Endothelial cell of hepatic sinusoid (primary cell): ENCODE measurements around the gene SEMG2.

Experiments
- in situ Hi-C: cut with HindIII; loops from 2 replicates; pipeline ENCODE4 v1.10.0; 2017; ENCODE audit warnings: low sequenced_read_pairs

SEMG2 gene

GRCh38 chr20:45221076-45221475, at the start of gene SEMG2:
Gene SEMG2, plus strand, starts transcription at chr20:45221373. Its CDS starts 17 bp downstream, at chr20:45221390.
- in situ Hi-C loops, result no loop called here

DNA sequence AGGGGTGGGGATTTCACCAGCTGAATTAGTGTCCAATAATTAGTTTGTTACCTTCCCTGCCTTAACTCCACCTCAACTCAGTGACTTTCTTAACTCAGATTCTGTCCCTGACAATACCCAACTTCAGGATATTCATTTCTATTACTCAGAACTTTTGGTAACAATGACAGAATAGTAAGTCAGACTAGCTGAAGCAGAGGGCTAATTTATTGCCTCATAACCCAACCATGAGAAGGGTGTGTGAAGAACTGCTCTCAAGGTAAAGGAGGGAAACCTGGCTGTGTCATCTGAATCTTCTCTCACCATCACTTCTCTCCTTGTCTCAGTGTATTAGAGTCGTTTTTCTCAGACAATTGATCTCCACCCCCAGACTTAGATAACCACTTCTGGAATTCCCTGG, 47.7 kb upstream of the SEMG2 start:
- in situ Hi-C loops, result no loop called here

DNA sequence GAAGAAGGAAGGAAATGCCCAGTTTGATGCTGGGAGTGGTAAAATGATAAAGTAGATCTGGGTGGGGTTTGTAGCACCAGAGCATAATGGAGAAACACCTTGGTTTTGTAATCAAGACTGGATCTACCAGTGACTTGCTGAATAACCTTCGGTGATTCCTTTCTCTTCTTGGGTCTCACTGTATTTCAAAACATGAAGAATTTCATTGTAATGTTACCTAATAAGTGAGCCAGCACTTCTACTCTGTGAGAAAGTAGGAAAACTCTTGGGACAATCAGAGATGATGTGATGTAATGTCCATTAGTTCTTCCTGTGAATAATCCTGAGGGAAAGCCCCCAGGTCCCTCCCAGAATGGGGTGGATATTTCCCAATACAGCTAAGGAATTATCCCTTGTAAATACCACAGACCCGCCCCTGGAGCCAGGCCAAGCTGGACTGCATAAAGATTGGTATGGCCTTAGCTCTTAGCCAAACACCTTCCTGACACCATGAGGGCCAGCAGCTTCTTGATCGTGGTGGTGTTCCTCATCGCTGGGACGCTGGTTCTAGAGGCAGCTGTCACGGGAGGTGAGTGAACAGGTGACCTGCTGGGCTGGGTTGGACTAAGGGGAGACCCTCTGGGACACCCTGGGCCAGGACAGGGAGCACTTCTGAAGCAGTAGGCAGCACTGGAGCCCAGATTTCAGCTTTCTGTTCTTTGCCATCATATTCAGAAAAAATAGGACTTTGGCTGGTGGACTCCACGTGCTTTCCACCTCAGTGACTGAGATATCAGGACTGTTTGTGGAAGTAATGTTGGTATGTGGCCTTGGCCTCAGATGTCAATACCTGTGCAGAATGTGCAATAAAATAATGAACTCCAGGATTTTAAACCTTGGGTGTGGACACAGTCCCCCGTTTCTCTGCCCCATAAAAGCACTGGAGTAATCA, 46.5 kb upstream of the SEMG2 start, which contains the start of gene PI3:
Gene PI3, plus strand, starts transcription at position 469 of the 931 bp plus-strand sequence. Its CDS starts 21 bp downstream, at position 490.
- in situ Hi-C loops, result no loop called here

DNA sequence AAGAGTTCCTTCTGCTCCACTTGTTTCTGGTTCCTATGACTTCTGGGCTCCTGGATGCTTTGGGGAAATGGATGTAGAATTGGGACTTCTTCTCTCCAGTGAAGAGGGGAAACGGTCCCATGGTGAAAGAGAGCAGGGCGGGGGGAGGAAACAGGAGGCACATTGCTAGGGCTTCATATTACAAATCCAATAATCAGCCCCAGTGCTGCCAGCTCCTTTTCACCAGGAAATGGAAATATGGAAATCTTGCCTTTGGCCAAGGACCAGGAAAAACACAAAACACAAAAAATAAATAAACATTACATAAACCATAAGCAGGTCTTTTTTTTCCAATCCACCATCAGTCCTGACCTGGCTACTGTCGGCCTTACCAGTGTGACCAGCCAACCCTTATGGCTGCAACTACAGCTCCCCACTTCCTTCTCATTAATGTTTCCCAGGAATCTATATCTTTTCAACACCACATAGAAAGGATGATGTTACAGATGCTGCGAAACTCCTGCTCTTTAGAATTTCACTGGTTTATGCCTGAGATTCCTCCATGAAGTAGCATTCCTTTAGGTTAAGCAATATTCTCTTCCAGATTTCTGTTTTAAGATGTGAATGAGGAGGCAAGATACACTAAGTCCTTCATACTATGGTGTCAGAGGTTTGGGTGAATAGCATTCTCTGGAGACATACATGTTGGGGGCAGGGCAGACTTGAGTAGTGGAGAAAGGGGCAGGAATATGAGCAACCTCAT, 44.5 kb upstream of the SEMG2 start:
- in situ Hi-C loops, result no loop called here

DNA sequence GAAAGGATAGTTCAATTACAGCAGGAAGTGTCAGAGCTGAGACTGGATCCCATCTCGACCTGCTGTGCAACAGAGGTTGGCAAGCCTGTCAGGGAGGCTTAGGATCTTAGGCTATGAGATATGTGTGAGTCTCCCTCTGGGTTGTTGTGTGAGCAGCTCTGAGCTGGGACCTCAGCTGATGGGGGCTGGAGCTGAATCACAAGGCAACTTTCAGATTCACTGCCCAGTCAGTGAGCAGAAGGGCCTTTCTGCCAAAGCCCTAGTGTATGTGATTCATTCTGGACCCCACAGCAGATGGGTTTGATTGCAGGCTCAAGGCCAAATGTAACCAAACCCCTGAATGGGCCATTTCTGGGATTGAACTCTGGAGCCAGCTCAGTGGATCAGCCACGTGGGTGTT, 42.0 kb upstream of the SEMG2 start:
- in situ Hi-C loops, result no loop called here

DNA sequence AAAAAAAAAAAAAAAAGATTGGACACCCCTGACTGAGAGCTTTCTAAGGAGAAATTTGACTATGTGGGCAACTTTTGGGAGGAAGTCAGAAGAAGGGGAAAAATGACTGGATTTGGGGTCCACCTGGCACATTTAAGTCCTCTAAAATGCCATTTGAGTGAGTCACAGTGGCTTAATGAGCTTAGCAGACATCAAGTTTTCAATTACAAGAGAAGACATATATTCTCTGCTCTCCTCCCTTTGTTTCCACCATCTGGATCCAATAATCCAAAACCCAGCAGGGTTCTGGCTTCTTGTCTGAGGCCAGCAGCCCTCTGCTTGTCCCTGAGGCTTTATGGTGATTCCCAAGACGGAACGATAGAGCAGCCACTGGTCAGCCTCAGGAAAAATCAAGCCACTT, 39.5 kb upstream of the SEMG2 start:
- in situ Hi-C loops, result no loop called here

DNA sequence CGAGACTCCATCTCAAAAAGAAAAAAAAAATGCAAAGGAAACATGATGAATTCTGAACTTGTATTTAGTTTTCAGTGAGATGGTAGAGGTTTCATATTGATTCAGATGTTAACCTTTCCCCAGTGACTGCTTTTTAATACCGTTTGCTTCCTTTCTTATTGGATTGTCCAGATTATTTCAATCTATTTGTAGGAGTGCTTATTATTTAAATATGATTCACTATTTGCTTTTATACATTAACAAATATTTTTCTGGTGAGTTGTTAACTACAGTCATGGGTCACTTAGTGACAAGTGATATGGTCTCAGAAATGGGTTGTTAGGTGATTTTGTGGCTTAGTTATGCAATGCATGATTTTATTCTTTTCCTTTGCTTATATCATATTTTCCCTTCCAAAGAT, 38.1 kb upstream of the SEMG2 start:
- in situ Hi-C loops, result no loop called here

DNA sequence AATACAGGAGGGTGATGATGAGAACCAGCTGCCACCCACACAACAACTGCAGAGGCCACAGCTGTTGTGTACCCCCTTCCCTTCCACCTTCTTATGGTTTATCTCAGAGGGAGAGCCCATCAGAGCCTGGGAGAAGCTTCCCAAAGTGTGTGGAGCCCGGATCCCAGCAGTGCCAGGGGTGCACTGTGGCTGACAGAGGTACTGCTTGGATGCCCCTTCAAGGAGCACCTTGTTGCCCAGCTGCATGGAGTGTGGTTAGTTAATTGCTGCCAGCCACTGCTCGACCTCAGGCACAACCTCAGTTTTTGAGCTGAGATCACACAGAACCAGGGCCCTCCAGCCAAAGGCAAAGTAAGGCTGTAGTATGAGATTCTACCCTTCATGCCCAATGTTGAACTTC, 33.5 kb upstream of the SEMG2 start:
- in situ Hi-C loops, result no loop called here

DNA sequence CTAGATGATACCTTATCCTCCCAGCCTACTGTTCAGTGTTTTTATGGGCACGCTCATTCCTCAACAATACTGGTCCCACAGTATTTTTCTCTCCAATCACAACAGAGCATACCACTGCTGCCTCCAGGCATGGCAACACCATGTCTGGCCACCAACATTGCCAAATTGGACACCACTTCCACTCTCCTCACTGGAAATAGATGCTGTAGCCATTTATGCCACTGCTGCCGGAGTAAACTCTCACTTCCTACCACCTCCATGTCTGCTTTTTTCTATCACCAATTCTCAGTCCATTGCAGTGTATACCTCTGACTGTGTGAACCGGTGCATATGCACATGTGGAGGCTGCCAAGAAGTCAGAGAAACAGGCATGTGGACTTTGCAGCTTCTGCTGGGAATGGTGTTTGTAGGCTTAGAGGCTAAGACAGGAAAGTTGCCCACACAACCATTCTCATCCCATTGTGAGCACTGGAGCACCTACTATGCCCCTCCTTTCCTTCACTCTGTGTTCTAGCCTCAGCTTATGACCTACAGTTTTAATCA, 32.0 kb upstream of the SEMG2 start:
- in situ Hi-C loops, result no loop called here

DNA sequence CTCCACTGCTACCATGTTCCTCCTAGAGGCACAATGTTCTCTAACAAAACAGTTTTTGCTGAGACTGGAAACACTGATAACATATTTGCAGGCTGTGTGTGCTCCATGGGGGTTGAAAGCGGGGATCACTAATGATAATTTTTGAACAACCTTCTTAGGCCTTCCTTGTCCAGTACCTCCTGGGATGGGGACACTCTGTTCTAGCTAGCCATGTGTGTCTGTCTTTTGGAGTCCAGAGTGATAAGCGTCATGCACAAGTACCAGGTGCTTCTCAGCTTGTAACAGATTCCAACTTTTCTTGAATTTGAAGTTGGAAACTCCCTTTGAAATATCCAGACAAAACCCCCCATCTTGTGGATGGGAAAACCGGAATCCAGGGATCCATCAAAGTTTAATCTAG, 31.3 kb upstream of the SEMG2 start:
- in situ Hi-C loops, result no loop called here

GRCh38 chr20:45191926-45192325, 29.2 kb upstream of the SEMG2 start:
- in situ Hi-C loops, result no loop called here

DNA sequence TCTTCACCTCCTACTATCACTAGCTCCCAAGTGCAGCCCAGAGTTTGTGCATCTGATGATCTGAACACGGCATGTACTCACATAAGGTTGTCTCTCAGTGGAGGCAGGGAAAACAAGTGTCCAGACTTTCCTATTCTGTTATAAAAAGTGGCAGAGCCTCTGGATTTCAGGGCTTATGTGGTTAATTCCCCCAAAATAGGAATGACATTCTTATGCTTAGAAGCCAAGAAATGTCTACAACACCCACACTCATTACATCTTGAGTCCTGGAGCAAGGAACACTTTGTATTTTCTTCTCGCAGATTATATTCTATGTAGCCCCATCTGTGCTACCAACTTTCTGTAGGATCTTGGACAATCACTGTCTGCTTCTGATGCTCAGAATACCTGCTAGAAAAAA, 27.8 kb upstream of the SEMG2 start:
- in situ Hi-C loops, result no loop called here

- in situ Hi-C loops, result no loop called here
These were observed 14.4 kb upstream of the SEMG2 start, which contains the start of gene SEMG1 for GRCh38 chr20:45206725-45207124. Gene SEMG1, plus strand, starts transcription at chr20:45207033. Its CDS starts 21 bp downstream, at chr20:45207054.

DNA sequence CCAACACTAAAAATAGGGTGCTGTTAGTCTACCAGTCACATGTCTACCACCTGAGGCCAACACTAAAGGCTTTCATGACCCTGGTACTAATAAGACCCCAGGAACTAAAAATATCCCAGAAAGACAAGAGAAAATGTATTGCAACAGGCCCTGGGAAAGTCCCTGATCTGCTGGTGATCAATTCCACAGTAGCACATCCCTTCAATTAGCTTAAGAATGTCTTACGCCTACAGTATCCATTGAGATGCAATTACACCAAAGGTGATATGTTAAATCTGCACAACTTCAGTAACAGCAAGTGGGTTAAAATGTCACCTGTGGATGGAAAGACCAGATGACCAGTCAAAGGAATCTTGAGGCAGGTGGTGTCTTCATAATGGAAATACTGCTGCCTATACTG, 11.2 kb upstream of the SEMG2 start:
- in situ Hi-C loops, result no loop called here

DNA sequence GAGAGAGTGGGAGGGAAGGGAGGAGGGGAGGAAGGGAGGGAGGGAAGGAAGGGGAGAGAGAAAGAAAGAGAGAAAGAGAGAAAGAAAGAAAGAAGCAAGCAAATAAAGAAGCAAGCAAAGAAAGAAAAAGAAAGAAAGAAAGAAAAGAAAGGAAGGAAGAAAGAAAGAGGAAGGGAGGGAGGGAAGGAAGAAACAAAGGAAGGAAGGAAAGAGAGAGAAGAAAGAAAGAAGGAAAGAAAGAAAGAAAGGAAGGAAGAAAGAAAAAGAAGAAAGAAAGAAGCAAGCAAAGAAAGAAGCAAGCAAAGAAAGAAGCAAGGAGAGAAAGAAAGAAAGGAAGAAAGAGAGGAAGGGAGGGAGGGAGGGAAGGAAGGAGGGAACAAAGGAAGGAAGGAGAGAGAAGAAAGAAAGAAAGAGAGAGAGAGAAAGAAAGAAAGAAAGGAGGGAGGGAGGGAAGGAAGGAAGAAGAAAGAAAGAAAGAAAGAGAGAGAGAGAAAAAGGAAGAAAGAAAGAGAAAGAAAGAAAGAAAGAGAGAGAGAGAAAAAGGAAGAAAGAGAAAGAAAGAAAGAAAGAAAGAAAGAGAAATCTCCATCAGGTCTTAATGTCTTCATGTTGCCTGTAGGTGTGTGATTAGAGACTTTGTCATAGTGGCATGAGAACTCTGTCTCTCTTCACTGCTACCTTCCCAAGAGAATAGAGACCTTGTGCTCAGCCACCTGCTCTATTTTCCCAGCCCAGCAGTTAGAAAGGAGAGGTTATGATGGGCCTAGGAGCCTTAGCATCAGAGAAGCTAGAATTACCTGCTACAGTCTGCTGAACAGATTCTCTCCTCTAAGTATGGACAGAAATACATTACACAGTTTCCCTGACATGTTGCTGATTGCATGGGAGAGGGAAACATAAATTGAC, 9.4 kb upstream of the SEMG2 start:
- in situ Hi-C loops, result no loop called here

DNA sequence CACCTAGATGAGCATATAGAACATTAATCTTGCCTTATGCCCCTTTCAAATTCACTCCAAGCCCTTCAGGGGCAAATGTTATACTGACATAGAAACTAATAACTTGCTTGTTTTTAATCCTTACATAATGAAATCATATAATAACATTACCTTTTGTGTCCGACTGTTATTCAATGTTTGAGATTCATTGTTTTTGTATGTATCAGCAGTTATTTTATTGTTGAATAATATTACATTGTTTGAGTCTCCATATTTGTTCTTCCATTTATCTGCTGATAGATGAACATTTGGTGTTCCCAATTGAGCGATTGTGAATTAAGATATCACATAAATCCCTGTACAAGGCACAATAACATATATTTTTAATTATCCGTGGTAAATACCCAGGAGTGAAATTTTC, 8.3 kb upstream of the SEMG2 start:
- in situ Hi-C loops, result no loop called here

DNA sequence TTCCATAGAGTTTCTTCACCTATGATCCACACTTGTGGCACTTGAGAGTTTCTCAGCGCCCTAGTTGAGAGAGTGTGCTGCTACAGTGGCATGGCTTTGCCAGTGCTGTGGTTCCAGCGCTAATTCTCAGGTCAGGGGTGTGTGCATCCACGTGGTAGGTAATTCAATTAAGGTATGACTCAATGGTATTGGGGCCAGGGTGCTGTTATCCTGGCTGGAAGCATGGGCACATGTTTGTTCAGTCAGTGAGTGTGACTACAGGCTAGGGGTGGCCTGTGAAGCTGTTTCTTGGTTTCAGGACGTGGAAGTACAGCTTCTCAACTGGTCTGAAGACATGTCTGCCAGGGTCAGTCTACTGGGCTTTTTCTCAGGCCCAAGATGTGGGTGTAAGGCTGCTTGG, 3.0 kb upstream of the SEMG2 start:
- in situ Hi-C loops, result no loop called here

DNA sequence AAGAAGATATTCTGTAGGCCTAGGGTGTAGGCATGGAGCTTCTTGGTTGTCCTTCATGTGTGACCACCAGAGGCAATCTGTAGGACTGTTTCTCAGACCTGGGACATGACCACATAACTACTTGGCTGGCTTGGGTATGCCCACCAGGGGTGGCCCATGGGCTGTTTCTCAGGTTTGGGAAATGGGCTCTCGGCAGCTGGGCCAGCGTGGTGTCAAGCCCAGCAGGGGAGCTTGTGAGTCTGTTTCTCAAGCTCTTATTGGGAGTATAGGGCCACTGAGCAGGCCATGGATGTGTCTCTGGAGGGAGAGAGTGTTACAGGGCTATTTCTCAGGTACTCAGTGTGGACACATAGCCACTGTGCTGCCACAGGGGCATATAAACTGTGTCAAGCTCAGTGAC, 2.5 kb upstream of the SEMG2 start:
- in situ Hi-C loops, result no loop called here

GRCh38 chr20:45223136-45223535, 2.0 kb downstream of the SEMG2 start:
- in situ Hi-C loops, result no loop called here

DNA sequence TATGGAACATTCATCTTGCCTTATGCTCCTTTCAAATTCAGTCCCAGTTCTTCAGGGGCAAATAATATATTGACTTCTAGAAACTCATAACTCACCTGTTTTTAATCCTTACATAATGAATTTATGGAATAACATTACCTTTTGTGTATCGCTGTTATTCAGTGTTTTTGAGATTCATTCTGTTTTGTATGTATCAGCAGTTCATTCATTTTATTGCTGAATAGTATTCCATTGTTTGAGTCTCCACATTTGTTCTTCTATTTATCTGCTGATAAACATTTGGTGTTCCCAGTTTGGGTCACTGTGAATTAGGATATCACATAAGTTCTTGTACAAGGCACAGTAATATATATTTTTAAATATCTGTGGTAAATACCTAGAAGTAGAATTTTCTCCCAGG, 5.1 kb downstream of the SEMG2 start:
- in situ Hi-C loops, result no loop called here
